H9 (cell line): ENCODE data around the gene TBX19. TPM values are rescaled to one million over a fixed set of nuclear protein-coding genes. Genes with fewer than 3 reads are reported as not detected.
A peak's percentile ranks its signal among the peaks of the same experiment; 100 is the strongest.

ENCODE experiments used
- DNase-seq: peaks from one replicate; pipeline ENCODE4 v3.0.0-alpha.2; 2017
- H2AFZ ChIP-seq: one replicate; pipeline ENCODE4 v1.6.1; 2013; ENCODE audit warnings: mild to moderate bottlenecking, low read length, control low read depth, moderate library complexity
- H2AK5ac ChIP-seq: 2 replicates; pipeline ENCODE4 v1.6.1; 2013; ENCODE audit warnings: low read length, control low read depth, mixed read lengths; ENCODE audit not compliant: insufficient read length
- H2BK120ac ChIP-seq: one replicate; pipeline ENCODE4 v1.6.1; 2013; ENCODE audit warnings: low read depth, mild to moderate bottlenecking, low read length, control low read depth, inconsistent platforms; ENCODE audit not compliant: poor library complexity, severe bottlenecking
- H2BK12ac ChIP-seq: 2 replicates; pipeline ENCODE4 v1.6.1; 2013; ENCODE audit warnings: low read length, control low read depth, mixed read lengths, low read depth; ENCODE audit not compliant: insufficient read length
- H2BK15ac ChIP-seq: 2 replicates; pipeline ENCODE4 v1.6.1; 2013; ENCODE audit warnings: low read depth, low read length, control low read depth
- H2BK20ac ChIP-seq: one replicate; pipeline ENCODE4 v1.6.1; 2013; ENCODE audit warnings: low read depth, mild to moderate bottlenecking, low read length, control low read depth, inconsistent platforms; ENCODE audit not compliant: poor library complexity, severe bottlenecking
- H2BK5ac ChIP-seq: 2 replicates; pipeline ENCODE4 v1.6.1; 2013; ENCODE audit warnings: low read length, control low read depth, mixed read lengths; ENCODE audit not compliant: insufficient read length
- H3K14ac ChIP-seq: 2 replicates; pipeline ENCODE4 v1.6.1; 2013; ENCODE audit warnings: low read length, control low read depth; ENCODE audit not compliant: insufficient read depth
- H3K18ac ChIP-seq: 2 replicates; pipeline ENCODE4 v1.6.1; 2013; ENCODE audit warnings: low read depth, mild to moderate bottlenecking, mixed read lengths, low read length, control low read depth; ENCODE audit not compliant: insufficient read length
- H3K23ac ChIP-seq: 2 replicates; pipeline ENCODE4 v1.6.1; 2013; ENCODE audit warnings: low read length, control low read depth, mixed read lengths, low read depth; ENCODE audit not compliant: insufficient read length
- H3K23me2 ChIP-seq: 2 replicates; pipeline ENCODE4 v1.6.1; 2013; ENCODE audit warnings: low read depth, mild to moderate bottlenecking, mixed read lengths, low read length, control low read depth; ENCODE audit not compliant: insufficient read length, poor library complexity, severe bottlenecking
- H3K27ac ChIP-seq: 2 replicates; pipeline ENCODE4 v1.5.1; 2013; ENCODE audit warnings: low read length, control low read depth, mixed read lengths, low read depth; ENCODE audit not compliant: insufficient read length
- H3K27me3 ChIP-seq: 2 replicates; pipeline ENCODE4 v1.6.1; 2013; ENCODE audit warnings: low read length, control low read depth, inconsistent platforms; ENCODE audit not compliant: insufficient read depth
- H3K4ac ChIP-seq: 2 replicates; pipeline ENCODE4 v1.6.1; 2013; ENCODE audit warnings: low read depth, mild to moderate bottlenecking, control low read depth, inconsistent platforms, low read length, moderate library complexity
- H3K4me1 ChIP-seq: 2 replicates; pipeline ENCODE4 v1.6.1; 2013; ENCODE audit warnings: low read length, control low read depth, inconsistent platforms; ENCODE audit not compliant: insufficient read depth
- H3K4me2 ChIP-seq: 2 replicates; pipeline ENCODE4 v1.6.1; 2013; ENCODE audit warnings: low read length, control low read depth, mixed read lengths; ENCODE audit not compliant: insufficient read length, insufficient read depth
- H3K56ac ChIP-seq: 2 replicates; pipeline ENCODE4 v1.6.1; 2013; ENCODE audit warnings: low read depth, mild to moderate bottlenecking, mixed read lengths, low read length, control low read depth; ENCODE audit not compliant: insufficient read length
- H3K79me1 ChIP-seq: 2 replicates; pipeline ENCODE4 v1.6.1; 2013; ENCODE audit warnings: low read depth, mild to moderate bottlenecking, moderate library complexity, low read length, control low read depth, inconsistent platforms; ENCODE audit not compliant: insufficient read depth, poor library complexity, severe bottlenecking
- H3K79me2 ChIP-seq: 2 replicates; pipeline ENCODE4 v1.6.1; 2013; ENCODE audit warnings: low read length, control low read depth, inconsistent platforms; ENCODE audit not compliant: insufficient read depth
- H3K9ac ChIP-seq: 2 replicates; pipeline ENCODE4 v1.6.1; 2013; ENCODE audit warnings: low read length, control low read depth, mixed read lengths; ENCODE audit not compliant: insufficient read length; ENCODE audit errors: extremely low read depth
- H3K9me3 ChIP-seq: one replicate; pipeline ENCODE4 v1.6.1; 2013; ENCODE audit warnings: low read depth, low read length, inconsistent platforms; ENCODE audit not compliant: control insufficient read depth
- H3T11ph ChIP-seq: one replicate; pipeline ENCODE4 v1.6.1; 2013; ENCODE audit warnings: mild to moderate bottlenecking, low read length, control low read depth, inconsistent platforms
- H4K20me1 ChIP-seq: one replicate; pipeline ENCODE4 v1.6.1; 2013; ENCODE audit not compliant: control insufficient read depth, insufficient read length, insufficient read depth
- H4K5ac ChIP-seq: 2 replicates; pipeline ENCODE4 v1.6.1; 2013; ENCODE audit warnings: low read depth, mild to moderate bottlenecking, mixed read lengths, low read length, control low read depth; ENCODE audit not compliant: insufficient read length
- H4K8ac ChIP-seq: replicated peaks from 2 replicates; pipeline ENCODE4 v1.6.1; 2013; ENCODE audit warnings: low read length, control low read depth, mixed read lengths, low read depth; ENCODE audit not compliant: insufficient read length
- H4K91ac ChIP-seq: 2 replicates; pipeline ENCODE4 v1.6.1; 2013; ENCODE audit warnings: low read depth, mild to moderate bottlenecking, moderate library complexity, mixed read lengths, low read length, control low read depth; ENCODE audit not compliant: insufficient read length
- H3K27ac Mint-ChIP-seq, 3 experiments: 2 replicates in 2 of 3; 3 replicates in 1 of 3; pipeline ENCODE4 v1.8.0; 2020 to 2021; ENCODE audit warnings: mixed read lengths in 3 of 3, mild to moderate bottlenecking in 1 of 3, moderate library complexity in 1 of 3
- H3K27me3 Mint-ChIP-seq: 2 replicates; pipeline ENCODE4 v1.8.0; 2021; ENCODE audit warnings: low read depth, mild to moderate bottlenecking, moderate library complexity, mixed read lengths
- H3K36me3 Mint-ChIP-seq, 3 experiments: 2 replicates in 2 of 3; 3 replicates in 1 of 3; pipeline ENCODE4 v1.8.0; 2020 to 2021; ENCODE audit warnings: low read depth in 3 of 3, mixed read lengths in 3 of 3; ENCODE audit not compliant: insufficient read depth in 1 of 3
- H3K4me1 Mint-ChIP-seq, 2 experiments: 2 replicates each; pipeline ENCODE4 v1.8.0; 2020; ENCODE audit warnings: mixed read lengths in 2 of 2
- H3K4me3 Mint-ChIP-seq, 2 experiments: 2 replicates in 1 of 2; 3 replicates in 1 of 2; pipeline ENCODE4 v1.8.0; 2020 to 2021; ENCODE audit warnings: mild to moderate bottlenecking in 2 of 2, mixed read lengths in 2 of 2, moderate library complexity in 1 of 2
- H3K9me3 Mint-ChIP-seq, 2 experiments: 2 replicates in 1 of 2; 3 replicates in 1 of 2; pipeline ENCODE4 v1.8.0; 2020; ENCODE audit warnings: mild to moderate bottlenecking in 2 of 2, mixed read lengths in 2 of 2, moderate library complexity in 1 of 2
- WGBS: extraction: QIAGEN DNeasy Blood & Tissue Kit; methylation state at CpG from one replicate; pipeline ENCODE4 v1.1.7; 2013; ENCODE audit warnings: missing lambda C conversion rate, low lambda C conversion rate, mixed read lengths; ENCODE audit not compliant: insufficient read length; ENCODE audit errors: extremely low coverage; 5-methylcytosine and 5-hydroxymethylcytosine counted together
- total RNA-seq: library from RNA; stranded (reverse); gene quantifications from 2 replicates; pipeline ENCODE4 v1.2.1, GENCODE V29; 2021
- TF ChIP-seq, protein P1 (sequence below): fragments of 200-600 bp; sonication (generic); conservative IDR thresholded peaks from 3 replicates; pipeline ENCODE4 v1.8.0; 2021; ENCODE audit warnings: antibody characterized with exemption, mild to moderate bottlenecking

Gene TBX19
- total RNA-seq, 1 experiment from 2014 or later, result 0.48 TPM

DNA sequence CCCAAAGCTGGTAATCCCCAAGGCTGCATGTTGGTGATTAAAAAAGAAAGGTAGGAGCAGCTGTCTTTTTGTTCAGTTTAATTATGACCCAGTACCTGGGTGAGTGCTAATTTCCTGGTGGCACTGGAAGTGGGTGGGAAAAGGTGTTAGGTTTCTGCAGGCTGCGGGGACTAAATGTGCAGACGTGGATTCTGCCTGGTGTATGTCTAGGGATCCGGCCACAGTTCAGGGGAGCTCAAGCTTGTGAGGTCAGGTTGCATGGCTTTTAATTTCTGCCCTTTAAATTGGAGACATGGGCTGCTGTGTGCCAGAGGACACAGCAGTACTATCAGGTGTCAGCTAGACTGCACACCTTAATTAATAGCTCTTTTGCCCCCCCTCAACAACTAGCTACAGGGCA is 20.3 kb upstream of the TBX19 start:
- no peak for DNase-seq
- Histone ChIP-seq H2BK12ac (no peak overlapping the region), H2BK120ac (no peak overlapping the region), H4K91ac (no peak overlapping the region), H2AFZ (no peak overlapping the region), H4K20me1 (no peaks in the 10 kb centered on the region), H3K9ac (no peak overlapping the region), H3K27me3 (no peaks in the 10 kb centered on the region), H2AK5ac (no peak overlapping the region), H3K23ac (no peak overlapping the region), H3K9me3 (peaks cover 5% of the 10 kb centered on the region), H3K4ac (no peak overlapping the region), H3K27ac (no peak overlapping the region), H4K8ac (no peak overlapping the region), H3K4me1 (peaks cover 7% of the 10 kb centered on the region), H4K5ac (no peak overlapping the region), H3K4me2 (no peak overlapping the region), H2BK15ac (no peak overlapping the region), H3K79me2 (no peaks in the 10 kb centered on the region), H3T11ph (no peak overlapping the region), H3K79me1 (no peaks in the 10 kb centered on the region), H2BK20ac (no peak overlapping the region), H2BK5ac (no peak overlapping the region), H3K56ac (no peak overlapping the region), H3K14ac (no peak overlapping the region), H3K23me2 (no peaks in the 10 kb centered on the region), H3K18ac (no peak overlapping the region)
- peak overlapping the region in 2 of 3 experiments; percentile 7 to 32; a peak in 2 of 7 replicates for H3K27ac Mint-ChIP-seq
- H3K4me1 Mint-ChIP-seq, result peaks cover 24 to 28% of the 10 kb centered on the region in 2 experiments
- no peaks in the 10 kb centered on the region for H3K27me3 Mint-ChIP-seq
- peaks cover 38 to 54% (median 41%) of the 10 kb centered on the region in 3 experiments for H3K36me3 Mint-ChIP-seq
- H3K9me3 Mint-ChIP-seq, result peaks cover 38 to 41% of the 10 kb centered on the region in 2 experiments
- H3K4me3 Mint-ChIP-seq, result no peak overlapping the region
- TF ChIP-seq, protein P1, sequence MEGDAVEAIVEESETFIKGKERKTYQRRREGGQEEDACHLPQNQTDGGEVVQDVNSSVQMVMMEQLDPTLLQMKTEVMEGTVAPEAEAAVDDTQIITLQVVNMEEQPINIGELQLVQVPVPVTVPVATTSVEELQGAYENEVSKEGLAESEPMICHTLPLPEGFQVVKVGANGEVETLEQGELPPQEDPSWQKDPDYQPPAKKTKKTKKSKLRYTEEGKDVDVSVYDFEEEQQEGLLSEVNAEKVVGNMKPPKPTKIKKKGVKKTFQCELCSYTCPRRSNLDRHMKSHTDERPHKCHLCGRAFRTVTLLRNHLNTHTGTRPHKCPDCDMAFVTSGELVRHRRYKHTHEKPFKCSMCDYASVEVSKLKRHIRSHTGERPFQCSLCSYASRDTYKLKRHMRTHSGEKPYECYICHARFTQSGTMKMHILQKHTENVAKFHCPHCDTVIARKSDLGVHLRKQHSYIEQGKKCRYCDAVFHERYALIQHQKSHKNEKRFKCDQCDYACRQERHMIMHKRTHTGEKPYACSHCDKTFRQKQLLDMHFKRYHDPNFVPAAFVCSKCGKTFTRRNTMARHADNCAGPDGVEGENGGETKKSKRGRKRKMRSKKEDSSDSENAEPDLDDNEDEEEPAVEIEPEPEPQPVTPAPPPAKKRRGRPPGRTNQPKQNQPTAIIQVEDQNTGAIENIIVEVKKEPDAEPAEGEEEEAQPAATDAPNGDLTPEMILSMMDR, result no peak
- no CpG with 5 or more reads among the region's 3 CpGs for WGBS
